Naive thymus-derived CD8-positive, alpha-beta T cell (primary cell): Measurements from ENCODE around the gene APBA2. TPM values are rescaled to one million over a fixed set of nuclear protein-coding genes. Genes with fewer than 3 reads are reported as not detected.

Experiments used
- ATAC-seq, 2 donors: fragments of 150-1000 bp; cut with Tn5 transposase in 1 of 2; sonication (Bioruptor Pico), chemical (Tn5 transposase) in 1 of 2; 1 replicate in 1 of 2; 2 replicates in 1 of 2; pipeline ENCODE4 v1.10.0; 2021; ENCODE audit warnings: mild to moderate bottlenecking in 2 of 2, moderate library complexity in 2 of 2
- POLR2A ChIA-PET: fragments of 350-600 bp; sonication (Branson Sonifier 250); formaldehyde crosslinking; loops from one replicate; lab custom pipeline; 2021; ENCODE audit warnings: antibody characterized with exemption; lab: Charles Lee
- DNase-seq, 10 donors: peaks; one replicate each; pipeline versions ENCODE4 v3.0.0 to v3.0.0-alpha.2; 2020 to 2022
- H3K27ac Mint-ChIP-seq, 10 donors: one replicate each; pipeline ENCODE4 v1.8.0; 2020 to 2022; ENCODE audit warnings: mild to moderate bottlenecking in 10 of 10, mixed read lengths in 10 of 10, moderate library complexity in 4 of 10, inconsistent platforms in 1 of 10
- H3K27me3 Mint-ChIP-seq, 5 donors: one replicate each; pipeline ENCODE4 v1.8.0; 2021 to 2022; ENCODE audit warnings: mixed read lengths in 5 of 5
- H3K36me3 Mint-ChIP-seq, 3 donors: one replicate each; pipeline ENCODE4 v1.8.0; 2020 to 2022; ENCODE audit warnings: mixed read lengths in 3 of 3, mild to moderate bottlenecking in 2 of 3, inconsistent platforms in 1 of 3
- H3K4me1 Mint-ChIP-seq, 4 donors: one replicate each; pipeline ENCODE4 v1.8.0; 2021 to 2022; ENCODE audit warnings: mixed read lengths in 4 of 4
- H3K4me3 Mint-ChIP-seq, 10 donors: one replicate each; pipeline ENCODE4 v1.8.0; 2020 to 2022; ENCODE audit warnings: mild to moderate bottlenecking in 10 of 10, mixed read lengths in 10 of 10, moderate library complexity in 6 of 10, inconsistent platforms in 1 of 10
- H3K9me3 Mint-ChIP-seq, 9 donors: one replicate each; pipeline ENCODE4 v1.8.0; 2020 to 2022; ENCODE audit warnings: mixed read lengths in 9 of 9, mild to moderate bottlenecking in 3 of 9, inconsistent platforms in 1 of 9, moderate library complexity in 1 of 9
- polyA plus RNA-seq, 3 donors: library from polyadenylated mRNA; unstranded; fragments of 300-500 nt; fragmentation: Illumina TruSeq; gene quantifications; one replicate each; pipeline ENCODE4 v1.2.3, GENCODE V29; 2021
- total RNA-seq, 8 experiments: library from RNA in 2 of 8; stranded (reverse) in 2 of 8; gene quantifications; one replicate each; pipeline ENCODE4 v1.2.3 and lab custom pipeline; 2021 to 2026

Gene APBA2
- total and polyA plus RNA-seq, 5 experiments from 2014 or later = 75.5 to 216 (median 164) TPM

DNA sequence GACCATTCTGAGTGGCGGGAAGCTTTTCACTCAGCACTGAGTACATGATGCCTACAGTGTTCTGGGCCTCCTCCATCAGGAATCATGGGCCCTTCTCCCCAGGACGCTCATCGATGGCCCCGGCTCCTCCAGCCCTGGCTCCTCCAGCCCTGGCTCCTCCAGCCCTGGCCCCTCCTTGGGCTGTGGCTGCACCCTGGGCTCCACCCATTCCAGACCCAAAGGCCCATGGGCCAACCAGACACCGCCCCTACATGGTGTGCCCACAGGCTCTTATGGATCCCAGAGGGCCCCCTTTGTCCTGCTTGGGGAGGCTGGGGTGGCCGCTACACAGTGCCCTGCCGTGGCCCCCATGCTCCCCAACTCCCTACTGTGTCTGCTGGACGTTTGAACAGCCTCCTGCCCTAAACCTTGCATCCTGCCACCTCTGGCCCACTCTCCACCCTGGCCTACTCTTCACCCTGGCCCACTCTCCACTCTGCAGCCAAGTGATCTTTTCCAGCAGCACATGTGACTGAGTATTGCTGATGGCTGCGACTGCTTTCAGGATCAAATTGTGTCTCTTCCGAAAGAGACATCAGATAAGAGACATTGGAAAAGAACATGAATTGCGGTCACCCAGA, 57.9 kb downstream of the APBA2 start:
- Mint-ChIP-seq H3K4me3 (peak overlapping the region in 8 of 10 donors; percentile 7 to 82 (median 58)), H3K9me3 (peaks cover 0 to 7% (median 0%) of the 10 kb centered on the region in 9 donors), H3K27ac (peak overlapping the region; percentile 66 to 96 (median 82)), H3K4me1 (peaks cover 50 to 99% (median 97%) of the 10 kb centered on the region in 4 donors), H3K36me3 (peaks cover 4 to 33% (median 20%) of the 10 kb centered on the region in 3 donors), H3K27me3 (no peaks in the 10 kb centered on the region)
- ATAC-seq (no peak), DNase-seq (no peak)
- POLR2A ChIA-PET = interaction anchor here (2.1 to 3.5 kb wide), 3 partner anchors 10 to 57 kb away, joined by 7 to 24 read pairs (median 12); partner anchors contain the start of gene APBA2

DNA sequence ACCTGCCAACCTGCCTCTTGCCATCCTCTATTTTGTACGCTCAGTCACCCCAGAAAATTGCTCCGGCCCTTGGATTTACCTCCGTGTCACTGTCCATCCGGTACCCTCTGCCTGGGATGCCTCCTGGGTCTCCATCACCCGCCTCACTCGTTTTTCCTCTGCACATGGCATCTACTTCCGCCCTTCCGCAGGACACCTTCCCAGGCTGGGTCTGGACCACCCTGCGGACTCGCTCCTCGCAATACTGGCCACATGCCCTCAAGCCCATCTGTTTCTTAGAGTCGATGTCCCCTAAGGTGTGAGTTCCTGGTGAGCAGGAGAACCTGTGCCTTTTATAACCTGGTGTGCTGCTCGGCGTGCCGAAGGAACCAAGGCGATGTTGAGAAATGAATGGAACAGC, 58.5 kb downstream of the APBA2 start:
- POLR2A ChIA-PET = interaction anchor here (3.5 kb wide), 1 partner anchor 11 kb away, joined by 12 read pairs; no protein-coding TSS in a partner anchor
- ATAC-seq (no peak), DNase-seq (no peak)
- H3K4me3 Mint-ChIP-seq = peak overlapping the region in 7 of 10 donors; percentile 15 to 82 (median 51)
- peak overlapping the region in 9 of 10 donors; percentile 70 to 96 (median 85) for H3K27ac Mint-ChIP-seq
- no peaks in the 10 kb centered on the region for H3K27me3 Mint-ChIP-seq
- peaks cover 0 to 7% (median 0%) of the 10 kb centered on the region in 9 donors for H3K9me3 Mint-ChIP-seq
- H3K36me3 Mint-ChIP-seq = peaks cover 4 to 36% (median 22%) of the 10 kb centered on the region in 3 donors
- peaks cover 54 to 99% (median 97%) of the 10 kb centered on the region in 4 donors for H3K4me1 Mint-ChIP-seq

DNA sequence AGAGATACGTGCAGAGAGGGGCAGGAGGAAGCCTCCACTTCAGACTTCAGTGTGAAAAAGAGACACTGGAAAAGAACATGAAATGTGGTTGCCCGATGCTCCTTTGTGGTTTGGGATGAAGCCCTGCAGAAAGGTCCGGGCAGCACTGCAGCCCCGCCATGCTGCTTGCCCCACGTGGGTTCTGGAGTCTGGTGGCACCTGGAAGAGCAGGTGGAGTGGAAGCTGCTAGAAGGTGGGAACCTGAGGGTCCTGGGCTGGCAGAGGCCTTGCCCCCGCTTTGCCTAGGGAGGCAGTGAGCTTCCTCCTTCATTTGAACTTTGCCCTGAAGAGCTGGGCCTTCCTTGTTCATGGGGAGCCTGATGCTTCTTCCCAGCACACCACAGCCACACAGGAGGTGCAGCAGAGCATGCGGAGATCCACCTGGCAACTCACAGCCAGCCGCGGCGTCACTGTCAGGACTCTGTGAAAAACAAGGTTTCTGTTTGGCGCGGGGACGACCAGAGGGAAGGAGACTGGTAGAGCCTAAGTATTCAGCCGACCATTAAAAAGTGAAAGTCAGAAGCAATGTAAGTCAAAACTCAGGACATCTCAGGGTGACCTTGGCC, 59.0 kb downstream of the APBA2 start:
- Mint-ChIP-seq H3K4me1 (peaks cover 50 to 99% (median 97%) of the 10 kb centered on the region in 4 donors), H3K36me3 (peaks cover 4 to 34% (median 22%) of the 10 kb centered on the region in 3 donors), H3K4me3 (peak overlapping the region in 8 of 10 donors; percentile 15 to 82 (median 50)), H3K27me3 (no peaks in the 10 kb centered on the region), H3K27ac (peak overlapping the region; percentile 71 to 97 (median 90)), H3K9me3 (peaks cover 0 to 7% (median 0%) of the 10 kb centered on the region in 9 donors)
- POLR2A ChIA-PET = interaction anchor here (3.5 kb wide), 1 partner anchor 11 kb away, joined by 12 read pairs; no protein-coding TSS in a partner anchor
- DNase-seq = no peak
- no peak for ATAC-seq

DNA sequence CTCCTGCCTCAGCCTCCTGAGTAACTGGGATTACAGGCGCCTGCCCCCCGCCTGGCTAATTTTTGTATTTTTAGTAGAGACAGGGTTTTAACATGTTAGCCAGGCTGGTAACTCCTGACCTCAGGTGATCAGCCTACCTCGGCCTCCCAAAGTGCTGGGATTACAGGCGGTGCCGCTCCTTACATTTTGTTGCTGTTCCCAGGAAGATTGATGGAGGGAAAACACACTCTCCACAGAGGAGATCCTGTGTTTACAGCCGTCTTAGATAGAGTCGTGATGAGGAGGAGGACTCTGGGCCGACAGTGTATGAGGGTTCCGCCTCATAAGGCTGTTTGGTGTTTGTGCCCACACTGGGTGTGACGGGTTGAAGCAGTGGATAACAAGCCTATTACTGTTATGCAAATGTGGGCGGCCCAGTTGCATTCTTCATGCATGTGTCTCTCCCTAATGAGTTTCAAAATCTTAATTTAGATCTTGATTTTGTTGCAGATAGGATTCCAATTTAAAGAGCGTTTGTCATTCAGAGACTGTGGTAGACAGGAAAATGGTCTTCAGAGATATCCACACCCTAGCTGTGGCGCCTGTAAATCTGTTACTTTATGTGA, 60.0 kb downstream of the APBA2 start:
- H3K36me3 Mint-ChIP-seq = peaks cover 4 to 34% (median 22%) of the 10 kb centered on the region in 3 donors
- ATAC-seq (no peak), DNase-seq (no peak)
- H3K4me1 Mint-ChIP-seq = peaks cover 51 to 96% (median 93%) of the 10 kb centered on the region in 4 donors
- H3K27ac Mint-ChIP-seq = peak overlapping the region; percentile 85 to 100 (median 97)
- peaks cover 0 to under 1% (median 0%) of the 10 kb centered on the region in 5 donors for H3K27me3 Mint-ChIP-seq
- POLR2A ChIA-PET = interaction anchor here (1.6 kb wide), 1 partner anchor 11 kb away, joined by 7 read pairs; no protein-coding TSS in a partner anchor
- peaks cover 0 to 7% (median 0%) of the 10 kb centered on the region in 9 donors for H3K9me3 Mint-ChIP-seq
- H3K4me3 Mint-ChIP-seq = peak overlapping the region in 9 of 10 donors; percentile 2 to 82 (median 61)

DNA sequence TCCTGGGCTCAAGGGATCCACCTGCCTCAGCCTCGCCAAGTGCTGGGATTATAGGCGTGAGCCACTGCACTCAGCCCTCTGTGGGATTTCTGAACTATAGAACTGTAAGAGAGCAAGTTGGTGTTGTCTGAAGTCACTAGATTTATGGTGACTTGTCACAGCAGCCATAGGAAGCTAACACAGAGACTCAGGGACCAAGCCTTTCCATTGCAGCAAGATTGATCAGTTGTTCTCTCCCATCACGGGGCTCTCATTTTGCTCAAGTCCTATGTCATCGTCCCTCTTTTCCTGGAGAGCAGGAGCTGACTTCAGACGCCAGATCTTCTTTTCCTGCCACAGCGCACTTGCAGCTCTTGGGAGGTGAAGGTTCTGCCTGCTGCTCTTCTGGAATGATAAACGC, 61.0 kb downstream of the APBA2 start:
- H3K27me3 Mint-ChIP-seq = peaks cover 0 to 1% (median 0%) of the 10 kb centered on the region in 5 donors
- H3K4me3 Mint-ChIP-seq = peak overlapping the region in 7 of 10 donors; percentile 48 to 88 (median 85)
- POLR2A ChIA-PET = interaction anchor here (0.8 to 2.8 kb wide), 9 partner anchors 8 to 61 kb away, joined by 3 to 17 read pairs (median 4); no protein-coding TSS in a partner anchor
- H3K4me1 Mint-ChIP-seq = peaks cover 45 to 92% (median 85%) of the 10 kb centered on the region in 4 donors
- ATAC-seq (no peak), DNase-seq (no peak)
- H3K36me3 Mint-ChIP-seq = peaks cover 4 to 29% (median 22%) of the 10 kb centered on the region in 3 donors
- H3K9me3 Mint-ChIP-seq = peaks cover 0 to 7% (median 0%) of the 10 kb centered on the region in 9 donors
- peak overlapping the region; percentile 78 to 100 (median 97) for H3K27ac Mint-ChIP-seq

DNA sequence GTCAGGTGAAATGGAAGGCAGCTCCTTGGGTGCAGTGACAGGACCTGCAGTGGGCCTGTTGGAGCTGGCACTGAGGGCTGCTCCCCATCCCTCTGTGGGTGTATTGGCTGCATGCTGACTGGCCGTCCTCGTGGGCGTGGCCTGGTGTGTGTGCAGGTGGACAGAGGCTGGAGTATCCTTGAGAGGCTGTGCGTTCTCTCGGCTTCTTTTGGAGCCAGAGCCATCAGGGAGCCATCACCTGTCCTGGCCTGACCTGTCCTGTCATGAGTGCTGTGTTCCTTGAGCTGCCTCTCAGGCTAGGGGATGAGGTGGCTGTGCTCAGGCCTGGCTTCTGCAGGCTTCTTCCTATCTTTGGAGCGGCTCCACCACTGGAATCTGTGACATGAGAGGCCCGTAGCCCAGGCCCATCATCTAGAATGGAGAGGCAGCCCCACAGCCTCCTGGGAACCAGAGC, 61.5 kb downstream of the APBA2 start:
- H3K4me1 Mint-ChIP-seq = peaks cover 46 to 91% (median 85%) of the 10 kb centered on the region in 4 donors
- H3K4me3 Mint-ChIP-seq = peak overlapping the region; percentile 22 to 91 (median 86)
- H3K27me3 Mint-ChIP-seq = peaks cover 0 to 1% (median 0%) of the 10 kb centered on the region in 5 donors
- peak overlapping the region; percentile 85 to 100 (median 97) for H3K27ac Mint-ChIP-seq
- H3K9me3 Mint-ChIP-seq = peaks cover 0 to 7% (median 0%) of the 10 kb centered on the region in 9 donors
- H3K36me3 Mint-ChIP-seq = peaks cover 4 to 29% (median 22%) of the 10 kb centered on the region in 3 donors
- POLR2A ChIA-PET = interaction anchor here (0.7 to 3.3 kb wide), 11 partner anchors 8 to 62 kb away, joined by 3 to 18 read pairs (median 4); no protein-coding TSS in a partner anchor
- DNase-seq (no peak), ATAC-seq (no peak)

DNA sequence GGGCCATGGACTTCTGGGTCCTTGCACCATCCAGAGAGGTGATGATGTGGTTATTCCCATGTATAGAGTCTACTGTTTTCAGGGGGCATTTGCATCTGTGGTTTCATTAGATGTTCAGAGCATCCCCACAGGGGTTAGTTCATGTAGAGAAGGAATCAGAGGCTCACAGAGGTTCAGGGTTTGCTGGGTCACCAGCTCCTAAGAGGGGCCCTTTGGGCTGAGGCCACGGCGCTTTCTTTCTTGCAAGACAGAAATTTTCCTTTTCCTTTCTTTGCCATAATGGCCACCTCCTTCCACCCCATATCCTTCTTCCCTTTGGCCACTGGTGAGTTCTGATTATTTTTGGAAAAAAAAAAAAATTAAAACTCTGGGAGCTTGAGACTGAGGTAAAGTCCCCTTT, 62.3 kb downstream of the APBA2 start:
- H3K36me3 Mint-ChIP-seq = peaks cover 4 to 29% (median 20%) of the 10 kb centered on the region in 3 donors
- DNase-seq = no peak
- POLR2A ChIA-PET = interaction anchor here (1.0 to 3.3 kb wide), 6 partner anchors 11 to 56 kb away, joined by 3 to 18 read pairs (median 4); no protein-coding TSS in a partner anchor
- H3K27me3 Mint-ChIP-seq = peaks cover 0 to 1% (median 0%) of the 10 kb centered on the region in 5 donors
- peak overlapping the region; percentile 85 to 100 (median 97) for H3K27ac Mint-ChIP-seq
- H3K4me3 Mint-ChIP-seq = peak overlapping the region; percentile 75 to 91 (median 86)
- peaks cover 47 to 92% (median 85%) of the 10 kb centered on the region in 4 donors for H3K4me1 Mint-ChIP-seq
- H3K9me3 Mint-ChIP-seq = peaks cover 0 to 7% (median 0%) of the 10 kb centered on the region in 9 donors
- ATAC-seq = no peak

DNA sequence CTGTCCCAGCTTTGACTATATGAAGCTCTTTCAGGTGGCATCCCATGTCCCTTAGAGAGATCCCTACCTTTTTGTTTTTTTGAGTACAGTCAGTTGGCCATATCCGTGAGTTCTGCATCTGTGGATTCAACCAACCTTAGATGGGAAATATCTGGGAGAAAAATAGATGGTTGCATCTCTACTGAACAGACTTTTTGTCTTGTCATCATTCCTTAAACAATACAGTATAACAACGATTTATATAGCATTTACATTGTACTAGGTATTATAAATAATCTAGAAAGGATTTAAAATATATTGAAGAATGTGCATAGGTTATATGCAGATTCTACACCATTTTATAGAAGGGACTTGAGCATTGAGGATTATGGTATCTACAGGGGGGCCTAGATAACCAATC, 65.1 kb downstream of the APBA2 start:
- Mint-ChIP-seq H3K9me3 (peaks cover 0 to 4% (median 0%) of the 10 kb centered on the region in 9 donors), H3K27me3 (peaks cover 0 to 1% (median 0%) of the 10 kb centered on the region in 5 donors), H3K27ac (peak overlapping the region in 9 of 10 donors; percentile 15 to 97 (median 81)), H3K4me1 (peaks cover 57 to 92% (median 86%) of the 10 kb centered on the region in 4 donors), H3K36me3 (peaks cover 3 to 10% (median 9%) of the 10 kb centered on the region in 3 donors), H3K4me3 (peak overlapping the region in 4 of 10 donors; percentile 8 to 46 (median 38))
- no peak for ATAC-seq
- no peak for DNase-seq
- POLR2A ChIA-PET = interaction anchor here (1.0 to 1.2 kb wide), 2 partner anchors 14 to 23 kb away, joined by 3 to 4 read pairs; no protein-coding TSS in a partner anchor

DNA sequence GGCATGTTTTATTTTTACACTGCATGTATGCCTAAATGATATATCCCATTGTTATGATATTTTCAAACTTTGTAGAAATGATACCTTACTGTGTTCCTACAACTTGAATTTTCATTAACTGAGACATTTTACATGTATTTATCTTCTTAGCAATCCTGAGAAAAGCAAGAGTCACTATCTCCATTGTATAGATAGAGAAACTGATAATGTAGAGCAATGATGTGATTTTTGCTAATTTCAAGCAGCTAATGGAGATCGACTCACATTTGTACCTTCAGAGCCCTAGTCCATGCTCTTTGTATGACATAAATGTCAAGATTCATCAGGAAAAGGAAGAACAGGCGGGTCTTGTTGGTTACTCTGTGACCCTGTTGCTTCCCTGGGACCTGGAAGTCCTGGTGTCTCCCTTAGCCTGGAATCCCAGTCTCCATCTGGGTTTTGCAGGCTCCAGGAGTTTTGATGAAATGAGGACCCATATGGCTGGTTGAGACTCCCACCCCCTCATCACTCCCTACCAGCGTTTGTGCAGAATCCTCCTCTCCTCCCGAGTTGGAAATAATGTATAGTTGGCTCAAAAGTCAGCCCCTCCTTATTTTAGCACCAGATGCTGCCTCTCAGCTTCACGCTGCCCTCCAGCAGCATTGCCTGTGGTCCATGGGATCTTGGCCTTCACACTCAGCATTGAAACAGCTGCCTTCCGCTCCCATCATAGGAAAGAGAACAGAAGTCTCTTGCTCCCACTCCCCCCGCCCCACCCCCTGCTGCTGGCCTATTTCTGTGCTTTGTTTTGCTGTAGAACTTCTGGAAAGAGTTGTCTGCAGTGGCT, 67.1 kb downstream of the APBA2 start:
- ATAC-seq (no peak), DNase-seq (no peak)
- Mint-ChIP-seq H3K36me3 (peaks cover 0 to 6% (median 6%) of the 10 kb centered on the region in 3 donors), H3K4me3 (peak overlapping the region in 8 of 10 donors; percentile 3 to 84 (median 56)), H3K27me3 (peaks cover 0 to 1% (median 0%) of the 10 kb centered on the region in 5 donors), H3K27ac (peak overlapping the region; percentile 88 to 96 (median 93)), H3K4me1 (peaks cover 58 to 91% (median 86%) of the 10 kb centered on the region in 4 donors), H3K9me3 (no peaks in the 10 kb centered on the region)
- POLR2A ChIA-PET = interaction anchor here (0.9 to 2.0 kb wide), 3 partner anchors 10 to 15 kb away, joined by 4 to 7 read pairs (median 6); no protein-coding TSS in a partner anchor

DNA sequence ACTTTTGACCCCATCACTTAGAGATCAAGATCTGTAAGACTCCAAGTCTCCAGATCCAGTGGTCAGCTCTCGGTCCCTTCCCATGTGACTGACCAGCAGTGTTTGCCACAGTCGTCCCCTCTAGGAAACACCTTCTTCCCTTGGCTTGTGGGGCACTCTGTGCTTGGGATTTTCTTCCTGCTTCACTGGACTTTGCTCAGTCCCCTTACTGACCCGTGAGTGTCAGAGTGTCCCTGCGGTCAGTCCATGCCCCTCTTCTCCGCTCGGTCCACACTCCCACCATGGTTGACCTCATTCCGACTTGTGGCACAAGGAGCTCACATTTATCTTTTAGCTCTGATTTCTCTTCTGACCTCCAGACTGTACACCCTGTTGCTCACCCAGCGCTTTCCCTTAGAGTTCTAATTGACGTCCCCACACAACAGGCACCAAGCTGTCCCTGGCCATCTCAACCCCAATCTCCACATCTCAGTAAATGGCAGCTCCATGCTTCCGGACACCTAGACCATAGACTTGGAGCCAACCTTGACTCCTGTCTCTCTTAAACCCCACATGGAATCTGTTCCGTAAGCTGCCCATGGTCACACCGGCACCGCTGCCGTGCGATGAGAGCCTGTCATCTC, 67.9 kb downstream of the APBA2 start:
- Mint-ChIP-seq H3K9me3 (no peaks in the 10 kb centered on the region), H3K27ac (peak overlapping the region; percentile 88 to 96 (median 93)), H3K36me3 (peaks cover 0 to 6% (median 6%) of the 10 kb centered on the region in 3 donors), H3K27me3 (peaks cover 0 to 1% (median 0%) of the 10 kb centered on the region in 5 donors), H3K4me3 (peak overlapping the region; percentile 32 to 87 (median 82)), H3K4me1 (peaks cover 55 to 90% (median 86%) of the 10 kb centered on the region in 4 donors)
- POLR2A ChIA-PET = interaction anchor here (0.7 to 2.0 kb wide), 4 partner anchors 10 to 18 kb away, joined by 3 to 7 read pairs (median 4); no protein-coding TSS in a partner anchor
- DNase-seq (no peak), ATAC-seq (no peak)
